ENCODE measurements around the gene PDIA5. TPM values are rescaled to one million over a fixed set of nuclear protein-coding genes. Genes with fewer than 3 reads are reported as not detected.

The PDIA5 gene
- total RNA-seq, 1 donor from 2014 or later, result 119 TPM

DNA sequence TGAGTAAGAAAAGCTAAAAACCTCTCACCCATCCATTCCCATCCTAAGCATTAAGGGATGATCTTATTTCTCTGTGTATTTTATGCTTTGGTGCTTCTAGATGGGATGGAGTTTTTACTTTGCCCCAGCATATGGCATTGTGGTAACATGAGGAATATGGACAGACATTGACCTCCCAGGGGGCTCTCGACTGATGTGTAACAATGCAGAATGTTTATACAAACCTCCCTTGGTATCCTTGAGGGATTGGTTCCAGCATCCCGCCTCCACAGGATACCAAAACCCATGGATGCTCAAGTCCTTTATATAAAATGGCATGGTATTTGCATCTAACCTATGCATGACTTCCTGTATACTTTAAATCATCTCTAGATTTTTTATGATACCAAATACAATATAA lies 21.6 kb downstream of the PDIA5 start:
- no peak for DNase-seq (ENCODE audit: extremely low read depth, low read depth, low spot score)

DNA sequence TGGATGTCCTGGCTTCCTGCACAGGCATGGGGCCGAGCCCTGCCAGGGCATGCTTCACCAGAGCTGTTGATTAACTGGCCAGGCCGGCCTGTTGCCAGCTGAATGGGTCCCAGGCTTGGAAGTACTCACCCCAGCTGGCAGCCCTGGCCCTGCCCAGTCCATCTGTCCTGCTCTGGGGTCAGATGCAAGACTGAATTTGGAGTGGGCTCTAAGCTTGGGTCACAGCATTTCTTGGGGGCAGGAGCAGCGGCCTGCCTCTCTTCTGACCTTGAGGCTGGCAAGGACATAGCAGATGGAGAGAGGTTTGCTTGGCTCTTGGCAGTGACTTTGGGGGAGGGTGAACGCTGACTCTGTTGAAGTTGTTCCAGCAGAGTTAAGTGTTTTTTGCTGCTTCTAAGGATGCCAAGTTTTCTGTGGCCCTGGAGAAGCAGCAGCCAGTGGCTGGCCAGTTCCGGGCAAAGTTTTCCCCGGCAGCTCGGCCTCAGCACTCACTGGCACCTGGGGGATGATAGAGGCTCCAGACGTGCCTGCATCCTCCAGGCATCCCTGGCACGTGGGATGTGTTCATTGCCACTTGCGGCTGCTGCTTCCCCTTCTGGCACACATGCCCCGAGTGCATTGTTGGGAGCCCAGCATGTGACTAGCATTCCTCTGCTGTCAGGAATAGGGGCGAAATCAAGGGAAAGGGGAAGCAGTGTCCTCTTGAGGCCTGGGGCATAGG lies 22.9 kb downstream of the PDIA5 start:
- DNase-seq (ENCODE audit: extremely low read depth, low read depth, low spot score), result no peak

DNA sequence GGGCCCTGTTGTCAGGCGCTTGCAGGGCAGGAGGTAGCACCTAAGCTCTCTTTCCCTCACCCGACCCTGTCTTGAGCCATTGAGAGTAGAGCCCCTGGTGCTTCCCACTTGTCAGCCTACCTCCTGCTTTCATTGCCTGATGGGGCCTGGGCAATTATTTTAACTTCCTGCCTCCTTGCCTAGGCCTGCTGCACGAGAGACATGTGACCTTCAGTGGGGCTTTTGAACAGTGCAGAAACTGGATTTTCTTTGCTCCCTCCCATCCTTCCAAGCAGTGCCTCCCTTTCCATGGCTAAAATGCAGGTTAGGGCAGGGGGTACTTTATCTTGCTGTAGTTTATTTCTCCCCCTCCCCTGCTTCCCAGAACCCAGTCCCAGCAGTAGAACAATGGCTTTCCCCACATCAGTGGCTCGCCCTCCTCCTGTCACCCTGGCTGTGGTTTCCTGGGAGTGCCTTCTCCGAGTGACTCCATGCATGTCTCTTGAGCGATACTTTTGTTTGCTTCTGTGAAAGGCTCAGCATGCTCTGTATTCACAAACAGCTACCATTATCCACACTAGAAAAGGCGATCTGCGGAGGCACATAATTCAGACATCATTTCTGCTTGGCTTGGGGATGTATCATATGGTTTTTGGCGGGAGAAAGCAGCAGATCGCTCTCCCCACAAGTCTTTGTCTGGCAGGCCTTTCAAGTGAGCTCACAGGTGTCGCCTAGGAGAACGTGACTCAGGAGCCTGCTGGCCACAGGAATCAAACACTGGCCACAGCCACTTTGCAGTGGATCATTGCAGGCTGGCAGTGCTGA lies 24.1 kb downstream of the PDIA5 start:
- no peak for DNase-seq (ENCODE audit: extremely low read depth, low read depth, low spot score)

DNA sequence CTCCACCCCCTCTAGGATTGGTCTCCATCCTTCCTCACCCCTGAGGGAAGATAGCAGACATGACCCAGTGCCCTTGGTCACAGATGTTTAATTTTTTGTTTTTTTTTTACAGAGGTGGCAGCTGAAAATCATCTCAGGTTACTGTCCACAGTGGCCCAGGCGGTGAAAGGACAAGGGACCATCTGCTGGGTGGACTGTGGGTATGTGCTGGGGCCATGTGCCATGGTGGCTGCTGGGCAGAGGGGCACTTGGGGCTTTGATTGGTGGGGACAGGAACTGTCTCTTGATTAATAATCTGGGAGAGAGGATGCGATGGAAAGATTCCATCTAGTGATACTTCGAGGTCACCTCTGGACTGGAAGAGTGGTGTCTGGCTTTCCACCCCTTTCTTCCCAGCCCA lies 25.4 kb downstream of the PDIA5 start:
- no peak for DNase-seq (ENCODE audit: extremely low read depth, low read depth, low spot score)

DNA sequence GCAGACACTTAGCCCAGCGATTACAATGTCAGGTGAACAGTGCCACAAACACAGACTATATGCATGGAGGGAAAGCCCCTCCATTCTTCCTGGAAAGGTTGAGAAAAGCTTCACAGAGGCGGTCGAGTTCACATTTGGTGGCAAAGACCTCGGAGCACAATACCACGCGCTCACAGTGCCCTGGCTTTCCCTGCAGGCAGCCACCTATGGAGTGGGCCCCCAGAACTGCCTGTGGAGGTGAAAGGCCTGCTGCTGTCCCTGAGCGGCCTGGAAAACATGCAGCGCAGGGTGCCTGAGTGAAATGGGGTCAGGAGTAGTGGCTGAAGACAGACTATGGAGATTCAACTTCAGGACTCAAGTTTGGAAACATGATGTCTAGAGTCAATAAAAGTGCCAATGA lies 26.9 kb downstream of the PDIA5 start:
- DNase-seq (ENCODE audit: extremely low read depth, low read depth, low spot score), result no peak

DNA sequence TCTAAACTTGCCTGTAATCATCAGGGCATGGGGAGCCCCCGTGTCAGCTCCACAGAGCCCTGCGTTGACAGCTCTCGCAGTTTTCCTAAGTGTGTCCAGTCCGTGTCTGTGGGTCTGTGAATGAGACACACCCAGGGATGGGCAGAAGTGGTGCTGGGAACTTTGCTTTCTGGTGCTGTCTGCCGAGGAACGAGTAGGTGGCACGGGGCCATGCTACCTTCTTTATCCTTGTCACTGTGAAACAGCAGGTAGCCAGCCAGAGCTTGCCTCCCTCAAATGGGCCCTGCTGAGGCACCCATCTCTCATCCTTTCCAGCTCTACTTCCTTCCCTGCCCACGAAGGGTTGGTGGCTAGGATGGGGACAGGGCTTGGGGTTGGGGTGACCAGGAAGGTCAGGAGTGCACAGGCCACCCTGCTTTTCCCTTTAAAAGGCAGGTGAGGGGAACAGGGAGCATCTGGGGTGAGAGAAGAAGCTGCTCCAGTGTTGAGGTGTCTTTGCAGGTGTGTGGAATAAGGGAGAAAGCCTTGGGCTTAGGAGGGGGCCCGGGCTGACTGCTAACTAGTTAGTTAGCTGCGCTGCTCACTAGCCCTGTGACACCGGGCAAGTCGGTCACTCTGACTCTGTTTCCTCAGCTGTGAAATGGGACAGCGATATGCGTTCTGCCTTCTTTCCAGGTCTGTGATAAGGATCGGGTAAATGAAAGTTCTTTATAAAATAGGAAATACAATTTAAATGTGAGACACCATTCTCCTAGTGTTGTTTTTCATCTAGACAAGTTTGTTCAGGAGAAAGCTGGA lies 27.9 kb downstream of the PDIA5 start:
- DNase-seq (ENCODE audit: extremely low read depth, low read depth, low spot score), result no peak

DNA sequence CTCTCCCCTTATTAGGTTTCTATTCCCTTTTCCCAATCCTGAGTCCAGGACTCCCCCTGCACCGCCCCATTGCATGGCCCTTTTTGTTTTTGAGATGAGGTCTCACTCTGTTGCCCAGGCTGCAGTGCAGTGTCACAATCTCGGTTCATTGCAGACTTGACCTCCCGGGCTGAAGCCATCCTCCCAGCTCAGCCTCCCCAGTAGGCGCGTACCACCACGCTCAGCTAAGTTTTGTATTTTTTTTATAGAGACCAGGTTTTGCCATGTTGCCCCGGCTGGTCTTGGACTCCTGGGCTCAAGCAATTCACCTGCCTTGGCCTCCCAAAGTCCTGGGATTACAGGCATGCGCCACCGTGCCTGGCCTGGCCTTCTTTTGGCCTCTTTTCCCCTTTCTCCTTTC lies 29.3 kb downstream of the PDIA5 start:
- no peak for DNase-seq (ENCODE audit: extremely low read depth, low read depth, low spot score)

DNA sequence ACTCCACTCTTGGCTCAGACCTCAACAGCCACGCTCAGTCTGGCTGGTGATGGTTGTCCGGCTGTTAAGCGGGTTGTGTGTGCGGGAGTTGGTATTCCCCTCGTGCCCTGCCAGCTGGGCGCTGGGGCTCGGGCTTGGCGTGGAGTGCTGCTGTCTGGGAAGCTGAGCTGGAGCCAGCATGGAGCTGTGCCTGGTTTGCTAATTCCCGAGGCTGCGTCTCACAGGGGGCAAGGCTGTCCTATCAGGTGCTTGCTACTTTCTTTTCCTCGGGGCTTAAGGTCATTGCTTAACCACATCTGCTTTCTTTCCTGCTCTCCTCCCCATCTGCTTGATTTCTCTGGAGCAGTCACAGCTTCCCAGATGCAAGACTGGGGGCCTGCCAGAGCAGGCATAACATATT lies 29.9 kb downstream of the PDIA5 start:
- no peak for DNase-seq (ENCODE audit: extremely low read depth, low read depth, low spot score)

DNA sequence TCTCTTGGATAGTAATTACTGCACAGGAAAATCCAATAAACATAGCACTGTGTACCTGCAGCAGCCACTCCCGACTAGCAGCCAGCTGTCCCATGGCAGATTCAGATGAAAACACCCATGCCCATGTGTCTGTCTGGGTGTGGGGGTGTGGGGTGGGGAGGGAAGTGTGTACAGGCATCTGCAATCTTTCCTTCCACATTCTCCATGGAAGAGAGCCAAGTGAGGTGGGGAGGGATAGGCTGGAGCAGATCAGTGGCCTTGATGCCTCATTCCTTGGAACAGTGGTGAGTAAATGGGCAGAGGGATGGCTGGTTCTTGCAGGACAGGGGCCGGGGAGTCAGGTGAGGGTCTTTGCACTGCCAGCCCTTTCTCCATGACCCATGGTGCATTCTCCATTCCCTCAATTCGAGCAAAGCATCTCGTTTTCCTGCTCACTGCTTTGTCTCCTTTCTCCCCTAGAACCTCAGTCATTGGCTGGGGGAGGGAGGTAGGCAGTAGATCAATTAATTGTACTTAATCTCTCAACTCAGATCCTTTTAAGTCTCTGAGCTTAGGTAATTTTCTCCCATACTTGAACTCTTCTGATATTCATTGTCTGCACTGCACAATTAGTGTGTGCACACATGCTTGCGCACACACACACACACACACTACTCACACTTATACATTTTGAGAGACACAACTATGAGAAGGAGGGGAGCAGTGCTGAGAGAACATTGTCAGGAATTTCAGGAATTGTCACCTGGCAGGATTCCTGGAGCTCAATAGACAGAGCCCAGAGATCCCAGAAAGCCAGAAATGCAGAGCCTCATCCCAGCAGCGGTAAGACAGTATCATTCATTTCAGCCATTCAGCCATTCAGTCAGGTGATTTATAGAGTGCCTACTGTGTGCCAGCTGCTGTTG lies 31.9 kb downstream of the PDIA5 start:
- DNase-seq (ENCODE audit: extremely low read depth, low read depth, low spot score), result no peak

DNA sequence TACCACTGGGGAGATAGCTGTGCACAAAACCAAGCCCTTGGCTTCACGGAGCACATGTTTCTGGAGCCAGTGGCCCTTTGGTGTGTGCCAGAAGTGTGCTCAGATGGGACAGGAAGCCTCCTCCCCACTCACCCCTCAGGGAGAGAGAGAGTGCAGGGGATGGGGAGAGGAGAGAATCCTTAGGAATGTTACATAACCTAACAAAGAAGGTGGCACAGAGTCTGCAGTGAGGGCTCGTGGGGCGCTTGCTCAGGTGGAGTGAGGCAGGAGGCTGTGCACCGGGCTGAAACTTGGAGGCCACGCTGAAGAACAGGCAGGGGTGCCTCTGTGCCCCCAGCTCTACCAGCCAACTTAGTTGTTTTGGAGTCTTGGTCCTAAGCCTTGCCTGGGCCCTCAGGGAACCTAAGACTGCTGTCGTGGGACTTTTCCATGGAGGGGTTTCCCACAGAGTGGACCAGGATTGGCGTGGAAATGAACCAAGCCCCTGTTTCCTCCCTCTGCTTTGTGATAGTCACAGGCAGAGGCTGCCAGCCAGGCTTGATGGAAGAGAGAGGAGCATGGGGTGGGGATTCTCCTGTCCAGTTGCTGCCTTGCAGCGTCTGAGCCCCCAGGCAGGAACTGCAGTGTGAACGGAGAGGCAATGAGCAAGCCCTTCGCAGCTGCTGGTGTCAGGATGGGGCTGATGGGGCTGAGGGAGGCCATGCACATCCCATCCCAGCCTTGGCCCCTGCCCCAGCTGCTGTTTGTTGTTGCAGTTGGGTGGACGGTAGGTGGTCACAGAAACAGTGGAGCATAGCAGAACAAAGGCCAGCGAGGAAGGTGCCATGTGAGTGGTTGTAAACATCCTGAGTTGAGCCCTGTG lies 32.7 kb downstream of the PDIA5 start:
- DNase-seq (ENCODE audit: extremely low read depth, low read depth, low spot score), result no peak

DNA sequence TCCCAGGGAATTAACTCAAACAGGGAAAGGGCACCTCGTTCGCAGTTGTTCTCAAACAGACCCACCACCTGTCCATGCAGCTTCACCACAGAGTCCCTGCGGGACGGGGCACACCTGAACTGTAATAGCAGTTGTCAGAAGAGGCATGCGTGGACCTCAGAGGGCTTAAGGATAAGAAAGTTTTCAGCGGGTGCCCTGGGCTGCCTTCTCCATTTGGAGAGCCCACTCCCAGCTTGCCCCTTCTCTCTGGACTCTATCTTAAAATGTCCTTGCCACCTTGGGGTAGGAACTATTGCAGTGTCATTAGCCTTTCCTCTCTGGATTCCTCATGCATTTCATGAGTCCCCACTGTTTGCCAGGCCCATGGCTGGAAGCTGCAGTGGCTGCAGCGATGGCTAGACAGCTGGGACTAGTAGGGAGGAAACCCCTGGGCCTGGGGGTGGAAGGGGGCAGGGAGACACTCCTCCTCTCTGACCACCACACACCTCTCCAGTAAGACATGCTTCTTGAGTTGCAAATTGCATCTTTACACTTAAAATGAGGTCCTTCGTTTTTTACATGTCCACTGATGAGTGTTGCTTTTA lies 33.5 kb downstream of the PDIA5 start:
- DNase-seq (ENCODE audit: extremely low read depth, low read depth, low spot score), result no peak

DNA sequence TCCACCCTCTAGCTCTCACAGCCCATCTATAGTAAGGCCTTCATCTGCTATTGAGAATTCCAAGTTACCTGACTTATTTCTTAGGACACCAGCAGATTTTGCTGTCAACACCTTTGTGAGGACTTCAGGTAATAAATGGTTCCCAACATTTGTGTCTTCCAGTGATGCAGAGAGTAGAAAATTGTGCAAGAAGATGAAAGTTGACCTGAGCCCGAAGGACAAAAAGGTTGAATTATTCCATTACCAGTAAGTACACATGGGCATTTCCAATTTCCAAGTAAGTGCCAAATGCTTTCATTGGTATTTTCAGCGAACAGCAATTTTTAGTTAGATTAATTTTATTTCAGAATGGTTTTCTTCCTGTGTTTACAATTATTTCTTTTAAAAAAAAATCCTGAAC lies 35.4 kb downstream of the PDIA5 start:
- DNase-seq (ENCODE audit: extremely low read depth, low read depth, low spot score), result no peak

DNA sequence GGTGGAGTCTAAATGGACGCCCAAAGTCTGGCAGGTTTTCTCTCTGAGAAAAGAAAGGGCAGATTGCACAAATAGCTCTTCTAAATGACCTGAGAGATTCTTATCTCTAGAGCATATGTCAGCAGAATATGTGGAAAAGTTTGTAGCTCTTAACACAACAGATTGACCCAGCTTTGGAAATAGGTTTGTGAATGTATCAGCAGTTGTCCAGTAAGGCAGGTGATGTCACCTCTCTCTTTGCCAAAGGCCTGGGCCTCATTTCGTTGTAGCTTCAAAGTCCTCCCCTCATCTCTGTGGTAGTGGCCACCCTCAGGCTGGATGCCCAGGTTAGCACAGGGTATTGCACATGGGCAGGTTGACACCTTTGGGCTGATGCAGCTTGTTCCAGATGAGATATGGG lies 36.0 kb downstream of the PDIA5 start:
- DNase-seq (ENCODE audit: extremely low read depth, low read depth, low spot score), result no peak

DNA sequence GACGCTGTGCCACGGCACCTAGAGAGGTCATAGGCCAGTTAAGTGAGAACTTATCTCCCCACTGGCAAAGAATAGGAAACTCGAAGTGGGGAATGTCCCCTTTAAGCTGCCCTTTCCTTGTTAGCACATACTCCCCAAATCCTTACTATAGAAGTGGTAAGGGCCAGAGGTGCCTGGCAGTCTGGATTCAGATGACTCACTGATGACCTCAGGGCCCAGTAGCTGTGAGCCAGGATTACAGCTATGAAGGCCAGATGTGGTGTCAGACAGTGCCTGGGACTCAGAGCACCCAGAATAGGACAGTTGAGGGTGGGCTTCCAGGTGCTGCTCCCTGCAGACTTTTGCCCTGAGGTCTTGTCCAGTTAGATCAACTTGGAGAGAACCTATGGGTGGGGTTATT lies 37.7 kb downstream of the PDIA5 start:
- DNase-seq (ENCODE audit: extremely low read depth, low read depth, low spot score), result no peak

DNA sequence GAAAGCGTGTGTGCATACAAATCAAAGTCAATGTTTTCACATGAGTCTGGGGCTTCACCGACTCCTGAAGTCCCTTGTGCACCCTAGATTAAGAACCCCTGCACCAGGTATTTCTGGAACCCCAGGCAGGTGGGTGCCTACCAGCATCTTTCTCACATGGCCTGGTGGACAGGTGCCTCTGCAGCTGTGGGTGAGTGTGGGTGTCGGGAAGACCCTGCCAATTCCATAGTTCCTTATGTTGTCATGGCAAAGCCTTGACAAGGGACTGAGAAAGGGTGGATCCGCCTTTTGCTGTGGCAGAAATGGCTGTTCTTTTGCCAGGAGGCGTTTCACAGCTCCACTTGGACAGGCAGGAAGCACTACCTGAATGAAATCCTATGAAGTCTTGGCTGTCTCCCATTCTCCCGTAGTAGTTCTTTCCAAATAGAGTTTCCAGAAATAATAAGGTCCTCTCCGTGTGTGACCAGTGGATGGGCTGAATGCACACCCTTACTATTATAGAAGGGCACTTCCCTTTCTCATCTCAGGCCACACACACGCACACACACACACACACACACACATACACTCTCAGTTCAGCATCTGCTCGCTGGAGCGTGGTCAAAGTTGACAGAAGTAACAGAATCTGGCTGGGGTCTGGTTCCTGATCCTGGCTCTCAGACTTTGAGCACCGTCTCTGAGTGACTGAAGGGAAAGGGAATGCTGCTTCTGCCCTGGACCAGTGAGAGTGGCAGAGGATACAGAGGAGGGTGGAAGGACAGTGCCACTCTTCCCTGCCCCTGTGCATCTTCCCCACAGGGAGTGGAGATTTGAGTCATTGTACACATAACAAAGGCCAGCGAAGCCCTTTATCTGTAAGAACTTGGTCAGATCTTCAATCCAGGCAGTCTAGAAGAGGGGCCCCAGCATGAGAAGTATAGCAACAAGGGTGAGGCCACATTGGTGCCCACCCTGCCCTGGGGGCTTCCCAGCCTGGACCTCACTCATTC lies 38.7 kb downstream of the PDIA5 start:
- DNase-seq (ENCODE audit: extremely low read depth, low read depth, low spot score), result no peak

DNA sequence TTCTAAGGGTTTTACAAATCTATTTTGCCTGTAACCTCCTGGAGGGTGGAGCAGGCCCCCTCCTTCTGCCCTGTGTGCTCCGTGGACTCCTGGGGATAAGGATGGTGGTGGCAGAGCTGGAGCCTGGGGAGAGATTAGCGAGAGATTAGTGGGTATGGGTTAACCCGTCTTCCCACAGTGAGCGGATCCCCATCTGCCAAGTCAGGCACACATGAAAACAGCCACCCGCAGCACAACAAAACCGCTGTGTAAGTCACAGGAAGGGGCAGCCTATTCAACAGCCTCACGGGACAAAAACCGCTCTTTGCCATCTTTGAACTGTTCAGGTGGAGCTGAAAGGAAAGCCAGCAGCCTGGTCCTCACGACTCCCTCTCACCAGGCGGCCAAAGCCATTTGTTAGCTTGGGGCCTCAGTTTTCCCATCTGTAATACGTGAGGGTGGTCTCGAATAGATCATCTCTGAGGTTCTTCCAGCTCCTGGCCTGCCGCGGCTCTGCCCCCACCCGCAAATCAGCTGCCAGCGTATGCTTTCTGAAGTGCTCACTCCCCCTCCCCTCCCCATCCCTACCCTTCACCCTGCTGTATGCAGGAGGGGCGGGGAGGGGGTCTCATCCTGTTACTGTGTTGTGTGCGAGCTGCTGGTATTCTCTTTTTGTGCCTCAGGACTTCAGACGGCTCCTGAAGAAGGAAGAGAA lies 43.6 kb downstream of the PDIA5 start:
- DNase-seq (ENCODE audit: extremely low read depth, low read depth, low spot score), result no peak

DNA sequence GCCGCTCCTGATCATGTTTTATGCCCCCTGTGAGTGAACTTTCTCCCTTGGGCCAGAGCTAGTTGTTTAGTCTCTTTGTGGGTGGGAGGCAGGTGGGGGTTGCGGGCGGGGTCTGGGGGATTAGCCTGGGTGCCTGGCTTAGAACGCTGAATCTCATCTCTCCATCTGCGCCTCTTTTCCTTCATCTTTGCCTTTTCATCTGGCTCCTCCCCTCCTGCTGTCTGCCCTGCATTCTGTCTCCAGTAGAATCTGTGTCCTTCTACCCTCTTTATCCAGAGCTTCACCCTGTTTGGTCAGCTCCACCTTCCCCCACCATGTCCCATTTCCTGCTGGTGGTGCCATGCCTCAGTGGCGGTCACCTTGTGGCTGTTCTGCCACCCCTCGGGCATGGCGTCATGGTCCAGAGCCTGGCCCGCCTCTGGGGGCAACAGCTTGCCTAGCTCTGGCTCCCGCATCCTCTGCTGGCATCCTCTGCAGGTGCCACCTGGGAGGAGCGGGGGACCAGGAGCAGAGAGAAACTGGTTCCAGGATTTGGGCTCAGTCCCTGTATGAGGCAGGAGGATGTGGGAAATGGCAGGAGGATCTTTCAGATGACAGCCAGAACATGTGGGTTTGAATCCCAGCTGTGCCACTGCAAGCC lies 44.3 kb downstream of the PDIA5 start:
- no peak for DNase-seq (ENCODE audit: extremely low read depth, low read depth, low spot score)

Data from glomerular endothelial cell (primary cell).